PC-9 (cell line): Measurements from ENCODE around the gene CCDC137.

Experiments
- CTCF ChIP-seq: fragments of 200-600 bp; sonication (generic); conservative IDR thresholded peaks from 2 replicates; pipeline ENCODE4 v1.6.1; 2017; ENCODE audit warnings: mixed run types, antibody characterized with exemption, mild to moderate bottlenecking, moderate library complexity
- EZH2 ChIP-seq: fragments of 200-600 bp; sonication (generic); IDR thresholded peaks from 2 replicates; pipeline ENCODE4 v1.8.0; 2017; ENCODE audit warnings: antibody characterized with exemption, low read depth

GRCh38 chr17:81644976-81645952, 21.3 kb upstream of the CCDC137 start:
- no peak for TF ChIP-seq CTCF
- TF ChIP-seq EZH2: no peak
